IPS-18c (cell line): ENCODE measurements around the gene GFM1.

ENCODE experiments used
- H3K4me3 ChIP-seq: 2 replicates; pipeline ENCODE4 v1.7.0; 2013; ENCODE audit warnings: low read depth, mild to moderate bottlenecking, low read length, moderate library complexity; ENCODE audit not compliant: insufficient read depth
- H3K9me3 ChIP-seq: one replicate; pipeline ENCODE4 v1.6.1; 2013; ENCODE audit warnings: mild to moderate bottlenecking, low read length, moderate library complexity; ENCODE audit not compliant: control insufficient read depth, insufficient read depth

GFM1 gene

DNA sequence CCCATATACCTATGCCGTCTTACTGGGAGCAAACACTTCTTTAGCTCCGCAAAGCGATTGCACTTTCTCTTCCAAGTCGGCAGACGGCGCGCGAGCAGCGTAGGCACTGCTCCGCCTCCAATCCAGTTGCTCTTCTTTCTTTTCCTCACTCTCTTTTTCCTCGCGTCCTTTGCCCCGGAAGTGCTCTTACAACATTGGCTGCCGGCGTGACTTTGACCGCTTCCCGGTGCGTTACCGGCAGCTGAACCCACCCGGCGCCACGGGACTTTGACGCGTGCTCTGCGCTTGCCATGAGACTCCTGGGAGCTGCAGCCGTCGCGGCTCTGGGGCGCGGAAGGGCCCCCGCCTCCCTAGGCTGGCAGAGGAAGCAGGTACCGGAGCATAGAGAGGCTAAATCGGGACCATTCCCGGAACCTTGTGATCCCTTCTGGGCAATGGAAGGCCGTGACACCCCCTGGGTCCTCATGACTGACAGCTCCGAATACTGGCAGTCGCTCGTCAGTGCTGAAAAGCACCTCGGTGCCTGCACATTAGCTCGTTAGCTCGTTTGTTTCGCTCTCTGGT lies at the start of gene GFM1:
Gene GFM1 (plus strand): TSS at position 183 of the 564 bp plus-strand sequence. CDS start 108 bp downstream, at position 291.
- H3K4me3 ChIP-seq: peak within 1 kb of the TSS; percentile 94
- no peaks in the 10 kb centered on the region for H3K9me3 ChIP-seq

DNA sequence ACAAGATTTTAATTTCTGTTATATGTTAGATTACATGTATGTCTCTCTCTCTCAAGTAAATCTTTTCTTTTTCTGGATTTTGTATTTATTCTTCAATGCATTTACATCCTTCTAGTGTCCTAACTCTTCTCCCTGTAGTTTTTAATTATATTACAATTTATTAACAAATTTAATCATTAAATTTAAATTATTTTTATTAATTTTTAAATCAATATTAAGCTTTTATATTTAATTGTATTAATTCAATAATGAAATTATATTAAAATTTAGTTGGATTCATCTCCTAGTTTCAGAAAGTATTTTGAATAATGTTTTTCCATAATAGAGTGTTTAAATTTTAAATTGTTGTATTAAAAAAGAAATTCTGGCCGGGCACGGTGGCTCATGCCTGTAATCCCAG lies 43.5 kb upstream of the GFM1 start:
- Histone ChIP-seq H3K4me3 (no peak overlapping the region), H3K9me3 (no peaks in the 10 kb centered on the region)

DNA sequence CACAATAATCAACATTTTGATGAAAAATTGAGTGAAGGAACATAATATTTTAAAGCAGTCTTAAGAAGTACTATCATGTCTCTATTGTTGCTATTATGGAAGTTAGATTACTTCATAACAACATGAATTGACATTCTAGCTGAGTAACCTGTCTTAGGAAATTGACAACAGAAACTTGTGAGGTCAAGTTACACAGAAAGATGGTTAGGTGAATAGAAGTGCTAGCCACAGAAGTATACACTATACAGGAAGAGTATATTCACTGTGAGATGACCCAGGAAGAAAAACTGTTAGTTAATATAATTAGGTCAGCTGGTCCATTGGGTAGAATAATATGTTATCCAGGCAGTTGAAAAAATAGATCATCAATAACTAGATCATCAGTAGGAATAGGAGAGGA lies 42.1 kb upstream of the GFM1 start:
- Histone ChIP-seq H3K4me3 (no peak overlapping the region), H3K9me3 (no peaks in the 10 kb centered on the region)

GRCh38 chr3:158617982-158618875 lies 26.1 kb upstream of the GFM1 start:
- Histone ChIP-seq H3K4me3 (no peak overlapping the region), H3K9me3 (peaks cover 2% of the 10 kb centered on the region)

DNA sequence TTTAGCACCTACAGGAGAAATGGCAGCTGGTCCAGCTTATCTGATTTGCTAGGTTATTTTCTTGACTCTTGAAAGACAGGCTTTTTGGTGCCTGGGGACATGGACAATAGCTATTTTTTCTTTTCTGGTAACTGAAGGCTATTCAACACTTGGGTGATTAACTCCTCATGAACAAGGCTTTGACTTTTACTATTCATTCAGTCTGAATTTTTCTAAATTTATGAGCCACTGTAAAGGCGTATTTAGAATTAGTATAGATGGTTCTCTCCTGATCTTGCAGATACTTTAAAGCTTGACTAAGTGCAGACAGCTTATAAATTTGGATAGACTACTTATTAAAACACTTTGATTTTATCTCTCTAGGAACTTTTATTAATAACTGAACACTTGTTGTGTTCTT lies 18.4 kb upstream of the GFM1 start:
- no peak overlapping the region for H3K4me3 ChIP-seq

DNA sequence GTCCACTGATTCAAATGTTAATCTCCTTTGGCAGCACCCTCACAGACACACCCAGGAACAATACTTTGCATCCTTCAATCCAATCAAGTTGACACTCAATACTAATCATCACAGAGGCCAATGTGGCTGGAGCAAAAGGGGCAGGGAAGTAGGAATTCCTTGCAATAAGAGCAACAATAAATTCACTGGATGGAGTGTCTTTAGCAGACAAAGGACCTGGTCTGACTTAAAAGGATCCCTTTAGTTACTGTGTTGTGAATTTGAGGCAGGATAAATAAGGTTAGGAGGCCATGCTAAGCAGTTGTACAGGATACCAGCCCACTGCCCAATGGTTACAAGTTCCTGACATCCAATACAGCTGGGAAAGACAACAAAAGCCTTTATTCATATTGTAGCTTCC lies 12.3 kb upstream of the GFM1 start:
- Histone ChIP-seq H3K4me3 (no peak overlapping the region), H3K9me3 (peaks cover 5% of the 10 kb centered on the region)

More for the DNA sequence above, 18.4 kb upstream of the GFM1 start:
- no peaks in the 10 kb centered on the region for H3K9me3 ChIP-seq

- Histone ChIP-seq H3K4me3 (no peak overlapping the region), H3K9me3 (no peaks in the 10 kb centered on the region)
These were observed 3.7 kb upstream of the GFM1 start for GRCh38 chr3:158640646-158641045.

DNA sequence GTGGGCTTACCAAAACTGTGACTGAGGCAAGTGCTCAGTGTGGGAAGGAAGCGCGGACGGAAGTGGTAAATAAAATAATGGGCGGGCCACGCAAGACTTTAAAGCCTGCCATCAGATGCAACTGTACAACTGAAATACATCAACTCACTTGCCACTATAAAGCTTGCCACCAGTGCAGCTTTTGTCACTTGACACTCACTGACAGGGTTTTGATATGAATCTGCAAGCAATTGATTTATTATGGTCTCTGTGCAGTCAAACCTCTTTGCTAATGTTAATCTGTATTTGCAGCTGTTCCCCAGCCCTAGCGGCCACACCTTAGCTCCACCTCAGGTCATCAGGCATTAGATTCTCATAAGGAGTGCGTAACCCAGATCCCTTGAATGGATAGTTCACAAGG lies 2.3 kb upstream of the GFM1 start:
- Histone ChIP-seq H3K4me3 (no peak overlapping the region), H3K9me3 (no peaks in the 10 kb centered on the region)

GRCh38 chr3:158642474-158643210 lies 1.7 kb upstream of the GFM1 start:
- Histone ChIP-seq H3K9me3 (no peaks in the 10 kb centered on the region), H3K4me3 (no peak overlapping the region)

DNA sequence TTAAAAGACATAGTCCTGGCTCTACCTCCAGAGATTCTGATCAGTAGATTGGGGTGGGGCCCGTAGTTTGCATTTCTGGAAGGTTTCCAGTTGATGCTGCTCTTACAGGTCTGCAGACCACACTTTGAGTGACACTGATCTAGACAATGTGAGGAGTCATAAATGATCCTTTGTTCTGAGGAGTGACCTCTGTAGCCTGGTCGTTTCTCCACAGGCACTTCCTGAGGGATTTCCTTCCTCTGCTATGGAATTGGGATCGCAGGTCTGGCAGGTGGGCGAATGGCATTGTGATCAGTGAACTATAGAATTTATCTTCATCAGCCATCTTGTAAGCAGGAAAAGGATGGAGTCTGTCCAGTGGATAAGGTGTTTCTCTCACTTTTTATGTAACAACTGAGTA lies 5.5 kb downstream of the GFM1 start:
- Histone ChIP-seq H3K4me3 (no peak overlapping the region), H3K9me3 (no peaks in the 10 kb centered on the region)

- H3K4me3 ChIP-seq: no peak overlapping the region
- no peaks in the 10 kb centered on the region for H3K9me3 ChIP-seq
These were observed 6.9 kb downstream of the GFM1 start for GRCh38 chr3:158651192-158651591.

- no peak overlapping the region for H3K4me3 ChIP-seq
- H3K9me3 ChIP-seq: no peaks in the 10 kb centered on the region
These were observed 8.1 kb downstream of the GFM1 start for GRCh38 chr3:158652463-158652862.

- no peaks in the 10 kb centered on the region for H3K9me3 ChIP-seq
- H3K4me3 ChIP-seq: no peak overlapping the region
These were observed 14.6 kb downstream of the GFM1 start for GRCh38 chr3:158658889-158659288.

- H3K9me3 ChIP-seq: no peaks in the 10 kb centered on the region
- no peak overlapping the region for H3K4me3 ChIP-seq
These were observed 15.3 kb downstream of the GFM1 start for GRCh38 chr3:158659454-158660237.

DNA sequence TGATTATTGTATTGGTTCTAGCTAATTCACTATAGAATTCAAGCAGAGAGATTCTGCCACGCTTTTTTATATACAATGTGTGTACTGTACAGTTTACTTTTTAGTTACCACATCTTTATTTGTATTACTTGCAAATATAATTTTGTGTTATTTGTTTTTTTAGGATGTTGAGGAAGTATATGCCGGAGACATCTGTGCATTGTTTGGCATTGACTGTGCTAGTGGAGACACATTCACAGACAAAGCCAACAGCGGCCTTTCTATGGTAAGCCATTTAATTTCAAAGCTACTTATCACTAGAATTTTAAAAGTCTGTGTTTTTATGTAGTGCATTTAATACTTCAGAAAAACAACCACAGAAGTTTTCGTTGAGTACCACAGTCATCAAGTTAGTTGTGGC lies 16.4 kb downstream of the GFM1 start:
- no peaks in the 10 kb centered on the region for H3K9me3 ChIP-seq

DNA sequence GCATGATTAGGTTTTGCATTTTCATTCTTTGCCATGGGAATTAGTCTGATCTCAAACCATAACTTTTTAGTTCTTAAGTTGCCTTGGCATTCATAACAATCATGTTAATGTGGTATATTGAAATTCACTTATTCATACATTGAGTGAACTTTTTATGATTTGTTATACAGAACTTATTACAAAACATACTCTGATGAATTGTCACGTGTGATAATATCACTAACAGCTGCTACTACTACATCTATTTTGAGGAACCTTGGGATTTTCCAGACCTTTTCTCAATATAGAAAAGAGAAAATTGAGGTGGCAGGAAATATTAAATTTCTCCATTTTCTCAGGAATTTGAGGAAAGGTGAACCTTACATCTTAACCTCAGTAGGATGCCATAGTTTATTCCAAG lies 18.9 kb downstream of the GFM1 start:
- no peaks in the 10 kb centered on the region for H3K9me3 ChIP-seq
- no peak overlapping the region for H3K4me3 ChIP-seq

More for the DNA sequence above, 16.4 kb downstream of the GFM1 start:
- H3K4me3 ChIP-seq: no peak overlapping the region

DNA sequence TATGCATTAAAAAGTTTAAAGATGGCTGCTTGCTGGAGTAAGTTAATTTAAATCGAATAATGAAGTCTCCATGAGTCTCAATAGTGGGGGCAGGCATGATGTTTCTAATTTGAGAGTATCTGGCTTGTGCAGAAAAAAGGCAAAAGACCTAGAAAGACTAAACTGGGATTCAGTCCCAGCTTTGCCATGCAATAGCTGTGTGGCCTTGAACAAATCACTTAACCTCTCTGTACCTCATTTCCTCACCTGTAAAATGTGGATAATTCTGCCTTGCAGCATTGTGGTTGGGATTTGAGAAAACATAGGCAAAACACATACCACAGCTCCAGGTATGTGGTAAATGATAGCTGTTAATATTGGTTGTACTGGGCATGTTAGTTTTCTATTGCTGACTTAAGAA lies 19.5 kb downstream of the GFM1 start:
- H3K9me3 ChIP-seq: no peaks in the 10 kb centered on the region
- H3K4me3 ChIP-seq: no peak overlapping the region
